OCI-LY1 (cell line): Measurements from ENCODE around the gene ERCC2.

ENCODE experiments used
- CTCF ChIP-seq: fragments of 200-600 bp; sonication (generic), shearing (Covaris generic); IDR thresholded peaks from 2 replicates; pipeline ENCODE4 v1.5.1; 2017; ENCODE audit warnings: mild to moderate bottlenecking, antibody characterized with exemption, low read length, moderate library complexity, mixed read lengths
- EZH2 ChIP-seq: fragments of 200-600 bp; sonication (generic), shearing (Covaris generic); IDR thresholded peaks from 2 replicates; pipeline ENCODE4 v1.8.0; 2017; ENCODE audit warnings: borderline replicate concordance, mixed run types, mild to moderate bottlenecking, antibody characterized with exemption, low read length, moderate library complexity, mixed read lengths

DNA sequence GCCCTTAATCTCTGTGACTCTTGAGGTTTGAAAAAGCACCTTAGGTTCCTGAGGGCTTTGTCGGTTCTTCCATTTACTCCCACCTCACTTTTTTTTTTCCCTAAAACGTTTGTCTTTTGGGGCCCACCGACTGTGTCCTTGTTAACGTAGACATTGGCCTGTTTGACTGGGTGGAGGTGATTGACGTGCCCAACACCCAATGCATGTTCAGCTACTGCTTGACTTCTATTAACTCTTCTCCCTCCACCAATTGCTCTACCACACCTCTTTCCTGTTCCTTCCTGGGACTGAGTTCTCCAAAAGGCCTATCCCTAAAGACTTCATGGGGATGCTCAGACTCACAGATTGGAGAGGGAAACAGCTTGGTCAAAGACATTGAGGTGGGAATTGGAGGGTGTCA is 65.0 kb downstream of the ERCC2 start:
- no peak for TF ChIP-seq CTCF
- TF ChIP-seq EZH2: no peak
